ENCODE results near the gene PLTP.

The PLTP gene

GRCh38 chr20:45867819-45868176, 44.2 kb downstream of the PLTP start:
- no peak for DNase-seq

DNA sequence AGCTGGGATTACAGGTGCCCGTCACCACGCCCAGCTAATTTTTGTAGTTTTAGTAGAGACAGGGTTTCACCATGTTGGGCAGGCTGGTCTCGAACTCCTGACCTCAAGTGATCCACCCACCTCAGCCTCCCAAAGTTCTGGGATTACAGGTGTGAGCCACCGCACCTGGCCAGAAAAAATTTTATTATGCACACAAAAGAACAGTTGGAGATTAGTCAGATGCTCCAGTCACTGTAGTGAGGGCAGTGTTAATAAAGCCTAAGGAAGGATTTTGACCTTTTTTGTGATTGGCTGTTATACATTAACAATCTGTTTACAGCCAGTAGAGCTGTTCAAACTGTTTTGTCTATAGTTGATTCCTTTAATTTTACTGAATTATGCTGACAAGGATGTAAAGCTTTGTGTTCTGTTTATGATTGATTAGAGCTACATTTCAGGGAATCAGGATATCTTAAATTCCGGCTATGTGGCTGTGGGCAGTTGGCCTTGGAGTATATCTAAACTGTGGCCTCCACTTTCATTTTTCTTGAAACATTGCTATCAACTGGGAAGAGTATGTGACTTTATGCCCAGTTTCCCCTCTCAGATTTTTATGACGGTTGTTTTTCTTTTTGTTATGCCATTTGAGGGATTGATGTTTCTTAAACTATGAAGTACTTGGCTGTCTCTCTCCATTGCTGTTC, 44.7 kb downstream of the PLTP start:
- no peak for DNase-seq

DNA sequence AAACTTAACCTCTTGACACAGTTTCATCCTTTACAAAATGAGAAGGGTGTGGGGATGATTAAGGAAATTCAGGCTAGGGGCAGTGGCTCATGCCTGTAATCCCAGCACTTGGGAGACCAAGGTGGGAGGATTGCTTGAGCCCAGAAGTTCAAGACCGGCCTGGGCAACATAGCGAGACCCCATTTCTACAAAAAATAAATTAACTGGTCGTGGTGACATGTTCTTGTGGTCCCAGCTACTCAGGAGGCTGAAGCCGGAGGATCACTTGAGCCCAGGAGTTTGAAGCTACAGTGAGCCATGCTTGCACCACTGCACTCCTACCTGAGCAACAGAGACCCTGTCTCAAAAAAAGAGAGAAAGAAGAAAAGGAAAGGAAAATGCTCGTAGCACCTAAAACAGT, 45.5 kb downstream of the PLTP start:
- DNase-seq = no peak

GRCh38 chr20:45863543-45864470, 48.1 kb downstream of the PLTP start:
- DNase-seq = no peak

- peak; percentile 14 for DNase-seq
Measured at GRCh38 chr20:45861221-45862075, 50.5 kb downstream of the PLTP start.

DNA sequence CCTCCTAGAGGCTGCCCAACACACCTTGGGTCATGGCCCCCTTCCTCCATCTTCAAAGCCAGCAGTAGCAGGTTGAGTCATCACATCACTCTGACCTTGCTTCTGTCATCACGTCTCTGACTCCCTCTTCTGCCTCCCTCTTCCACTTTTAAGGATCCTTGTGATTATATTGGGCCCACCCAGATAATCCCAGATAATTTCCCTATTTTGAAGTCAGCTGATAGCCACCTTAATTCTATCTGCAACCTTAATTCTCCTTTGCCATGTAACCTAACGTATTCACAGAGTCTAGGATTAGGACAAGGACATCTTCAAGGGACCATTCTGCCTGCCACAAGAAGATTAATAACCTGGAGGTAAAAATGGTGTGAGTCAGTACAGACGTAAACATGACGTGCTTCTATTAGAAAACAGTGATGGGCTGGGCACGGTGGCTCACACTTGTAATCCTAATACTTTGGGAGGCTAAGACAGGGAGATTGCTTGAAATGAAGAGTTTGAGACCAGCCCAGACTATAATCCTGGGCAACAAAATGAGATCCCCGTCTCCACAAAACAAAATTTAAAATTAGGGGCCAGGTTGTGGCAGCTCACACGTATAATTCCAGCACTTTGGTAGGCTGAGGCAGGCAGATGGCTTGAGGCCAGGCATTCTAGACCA, 51.3 kb downstream of the PLTP start:
- DNase-seq = no peak

DNA sequence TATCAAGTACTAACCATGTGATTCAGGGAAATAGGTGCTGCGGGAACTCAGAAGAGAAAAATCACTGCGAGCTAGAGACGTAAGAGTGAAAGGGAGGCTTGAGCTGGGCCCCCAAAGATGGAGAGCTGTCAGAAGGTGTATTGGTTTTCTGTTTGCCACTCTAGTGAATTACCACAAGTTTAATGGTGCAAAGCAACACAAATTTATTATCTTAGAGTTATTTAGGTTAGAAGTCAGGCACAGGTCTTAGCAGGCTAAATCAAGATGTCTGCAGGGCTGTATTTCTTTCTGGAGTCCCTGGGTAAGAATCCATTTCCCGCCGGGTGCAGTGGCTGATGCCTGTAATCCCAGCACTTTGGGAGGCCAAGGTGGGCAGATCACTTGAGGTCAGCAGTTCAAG, 52.0 kb downstream of the PLTP start:
- DNase-seq = no peak

DNA sequence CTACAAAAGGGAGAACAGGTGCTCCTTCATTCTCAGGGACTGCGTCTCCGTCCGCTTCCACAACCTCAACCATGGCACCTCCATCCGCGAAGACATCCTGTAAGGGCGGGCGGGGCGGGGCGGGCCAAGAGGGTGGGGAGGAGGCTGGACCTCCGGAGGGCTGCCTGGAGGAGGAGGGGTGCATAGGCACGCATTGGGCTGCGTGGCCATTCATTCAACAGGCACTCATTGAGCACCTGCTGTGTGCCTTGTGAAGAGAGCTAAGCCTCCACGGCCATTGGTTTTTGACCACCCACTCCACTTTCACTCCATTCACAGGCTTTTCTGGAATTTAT, 54.1 kb downstream of the PLTP start:
- DNase-seq = no peak

- DNase-seq = peak; percentile 100
Measured at GRCh38 chr20:45857114-45857881, 54.7 kb downstream of the PLTP start, which contains the start of the genes ACOT8 and ZSWIM3. Gene ACOT8 (minus strand): TSS chr20:45857392. CDS start chr20:45857315, 77 bp downstream. Gene ZSWIM3 (plus strand): TSS chr20:45857614. CDS start chr20:45857826, 212 bp downstream.

GRCh38 chr20:45853484-45853883, 58.5 kb downstream of the PLTP start:
- no peak for DNase-seq

DNA sequence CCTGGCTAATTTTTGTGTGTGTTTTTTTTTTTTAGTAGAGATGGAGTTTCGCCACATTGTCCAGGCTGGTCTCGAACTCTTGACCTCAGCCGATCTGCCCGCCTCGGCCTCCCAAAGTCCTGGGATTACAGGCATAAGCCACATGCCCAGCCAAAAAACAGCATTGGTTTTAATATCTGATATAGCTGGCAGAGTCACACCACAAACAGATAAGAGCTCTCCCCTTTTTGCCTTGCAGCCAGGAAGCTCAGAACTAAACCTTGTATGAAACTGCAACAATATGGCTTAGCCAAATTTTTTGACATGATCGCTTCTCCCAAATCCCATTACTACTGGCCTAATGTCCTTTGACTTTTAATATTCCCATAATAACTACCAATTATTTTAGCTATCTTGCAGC, 59.6 kb downstream of the PLTP start:
- DNase-seq = no peak

DNA sequence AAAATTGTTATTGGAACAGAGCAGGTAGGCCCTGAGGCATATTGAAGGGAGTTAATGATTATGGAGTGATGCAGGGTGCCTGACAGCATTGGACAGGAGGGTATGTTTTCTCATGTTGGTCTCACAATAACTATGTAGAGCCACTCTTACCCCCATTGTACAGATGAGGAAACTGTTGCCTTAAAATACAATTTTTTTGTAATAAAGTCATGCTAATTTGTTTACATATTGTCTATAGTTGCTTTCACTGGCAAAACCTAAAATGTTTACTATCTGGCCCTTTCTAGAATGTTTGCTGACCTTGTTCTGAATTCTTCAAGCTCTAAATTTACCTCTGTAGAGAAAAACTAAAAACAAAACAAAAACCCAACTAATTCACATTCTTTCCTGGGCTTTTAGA, 60.5 kb downstream of the PLTP start:
- no peak for DNase-seq

GRCh38 chr20:45850926-45851325, 61.0 kb downstream of the PLTP start:
- no peak for DNase-seq

DNA sequence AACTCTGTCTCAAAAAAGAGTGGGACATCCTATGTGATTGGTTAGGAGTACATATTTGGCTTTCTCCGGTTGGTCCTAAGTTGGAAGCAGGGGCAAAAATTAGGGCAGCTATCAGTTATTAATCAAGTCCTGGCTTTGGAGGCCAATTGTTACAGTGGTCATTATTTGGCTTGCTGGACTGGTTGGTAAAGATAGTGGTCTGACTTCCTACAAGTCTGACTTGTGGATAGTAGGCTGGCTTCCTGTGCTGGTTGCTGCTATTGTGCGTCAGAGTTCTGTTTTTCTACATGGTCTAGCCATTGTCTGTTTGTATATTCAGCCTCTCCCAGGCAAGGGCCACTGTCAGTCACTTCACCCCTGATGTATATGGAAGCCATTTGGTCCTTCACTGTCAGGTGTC, 61.7 kb downstream of the PLTP start:
- no peak for DNase-seq

DNA sequence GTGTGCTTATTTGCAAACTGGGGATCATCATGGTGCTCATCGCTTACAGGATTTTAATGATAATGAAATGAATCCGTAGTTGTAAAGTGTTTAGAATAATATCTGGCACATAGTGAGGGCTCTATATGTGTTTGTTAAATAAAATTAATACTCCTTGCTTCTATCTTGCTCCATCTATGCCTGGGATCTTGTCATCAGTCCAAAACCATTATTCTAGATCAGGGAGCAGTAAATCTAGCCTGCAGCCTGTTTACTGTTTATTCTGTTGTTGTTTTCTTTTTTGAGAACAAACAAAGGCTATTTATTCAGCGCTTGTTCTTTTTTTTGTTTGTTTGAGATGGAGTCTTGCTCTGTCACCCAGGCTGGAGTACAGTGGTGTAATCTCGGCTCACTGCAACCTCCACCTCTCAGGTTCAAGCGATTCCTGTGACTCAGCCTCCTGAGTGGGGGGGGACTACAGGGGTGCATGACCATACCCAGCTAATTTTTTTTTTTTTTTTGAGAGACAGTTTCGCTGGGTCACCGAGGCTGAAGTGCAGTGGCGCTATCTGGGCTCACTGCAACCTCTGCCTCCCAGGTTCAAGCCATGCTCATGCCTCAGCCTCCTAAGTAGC, 62.9 kb downstream of the PLTP start:
- DNase-seq = no peak

All from NCI-H1092 (cell line).